Measurements from ENCODE around the gene MISP.

MISP gene

DNA sequence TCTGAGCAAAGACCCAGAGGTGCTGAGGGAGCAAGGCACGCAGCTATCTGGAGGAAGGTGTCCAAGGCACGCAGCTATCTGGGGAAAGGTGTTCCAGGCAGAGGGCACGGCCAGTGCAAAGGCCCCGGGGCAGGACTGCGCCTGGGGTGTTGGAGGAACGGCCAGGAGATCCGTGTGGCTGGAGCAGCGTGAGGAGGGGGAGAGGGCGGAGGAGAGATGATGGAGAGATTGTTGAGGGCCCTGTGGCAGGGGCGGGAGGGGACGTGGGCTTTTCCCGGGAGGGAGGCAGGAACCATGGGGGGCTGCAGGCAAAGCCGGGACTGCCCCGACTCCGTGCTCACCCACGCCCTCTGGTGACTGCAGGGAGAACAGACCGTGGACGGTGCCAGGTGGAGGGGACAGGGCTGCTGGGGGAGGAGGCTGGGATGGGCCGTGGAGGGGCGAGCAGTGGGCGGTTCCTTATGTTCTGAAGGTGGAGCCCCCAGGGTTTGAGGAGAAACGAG, 13.3 kb upstream of the MISP start:
- no peak for TF ChIP-seq POU6F1 (CRISPR knock-in tag; IDR thresholded peaks at IDR 0.05; ENCODE audit: borderline replicate concordance, low read depth)
- peak; percentile 82 for ATAC-seq

DNA sequence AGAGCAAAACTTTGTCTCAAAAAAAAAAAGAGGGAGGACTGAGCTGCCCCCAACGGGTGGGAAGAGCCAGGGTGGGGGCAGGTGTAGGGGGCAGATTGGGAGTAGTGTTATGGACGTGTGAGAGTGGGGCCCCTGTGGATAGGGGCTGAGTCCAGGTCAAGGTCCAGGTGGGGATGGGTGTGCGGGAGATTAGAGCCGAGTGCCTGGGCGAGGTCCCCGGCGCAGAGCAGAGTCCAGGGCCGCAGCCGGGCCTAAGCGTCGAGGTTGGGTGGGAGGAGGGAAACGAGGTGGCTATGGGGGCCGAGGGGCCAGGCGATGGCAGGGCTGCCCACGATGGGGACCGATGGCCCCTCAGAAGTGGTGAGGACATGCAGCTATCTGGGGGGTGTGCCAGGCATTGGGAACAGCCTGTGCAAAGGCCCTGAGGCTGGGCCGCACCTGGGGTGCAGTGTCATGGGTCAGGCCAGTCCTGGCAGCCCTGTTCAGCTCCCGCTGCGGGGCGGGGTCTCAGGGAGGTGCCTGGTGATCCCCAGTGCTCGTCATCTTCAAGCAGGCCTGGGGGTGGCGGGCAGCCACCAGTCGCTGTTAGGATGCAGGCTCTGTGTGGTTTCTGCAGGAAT, 12.3 kb upstream of the MISP start:
- no peak for ATAC-seq
- TF ChIP-seq, protein P1, sequence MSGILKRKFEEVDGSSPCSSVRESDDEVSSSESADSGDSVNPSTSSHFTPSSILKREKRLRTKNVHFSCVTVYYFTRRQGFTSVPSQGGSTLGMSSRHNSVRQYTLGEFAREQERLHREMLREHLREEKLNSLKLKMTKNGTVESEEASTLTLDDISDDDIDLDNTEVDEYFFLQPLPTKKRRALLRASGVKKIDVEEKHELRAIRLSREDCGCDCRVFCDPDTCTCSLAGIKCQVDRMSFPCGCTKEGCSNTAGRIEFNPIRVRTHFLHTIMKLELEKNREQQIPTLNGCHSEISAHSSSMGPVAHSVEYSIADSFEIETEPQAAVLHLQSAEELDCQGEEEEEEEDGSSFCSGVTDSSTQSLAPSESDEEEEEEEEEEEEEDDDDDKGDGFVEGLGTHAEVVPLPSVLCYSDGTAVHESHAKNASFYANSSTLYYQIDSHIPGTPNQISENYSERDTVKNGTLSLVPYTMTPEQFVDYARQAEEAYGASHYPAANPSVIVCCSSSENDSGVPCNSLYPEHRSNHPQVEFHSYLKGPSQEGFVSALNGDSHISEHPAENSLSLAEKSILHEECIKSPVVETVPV (CRISPR knock-in tag; IDR thresholded peaks at IDR 0.05) = no peak
- TF ChIP-seq RARB (CRISPR knock-in tag; IDR thresholded peaks at IDR 0.05) (no peak), ZFP30 (CRISPR knock-in tag; IDR thresholded peaks at IDR 0.05) (no peak), ISL1 (CRISPR knock-in tag; IDR thresholded peaks at IDR 0.05) (no peak), BACH2 (CRISPR knock-in tag; IDR thresholded peaks at IDR 0.05; ENCODE audit: borderline replicate concordance) (no peak), ESRRG (CRISPR knock-in tag; IDR thresholded peaks at IDR 0.05) (no peak), GLIS3 (CRISPR knock-in tag; IDR thresholded peaks at IDR 0.05) (no peak), CREB5 (CRISPR knock-in tag; IDR thresholded peaks at IDR 0.05; ENCODE audit: low read depth) (no peak), ZNF8 (CRISPR knock-in tag; IDR thresholded peaks at IDR 0.05) (no peak), ARNTL (CRISPR knock-in tag; IDR thresholded peaks at IDR 0.05; ENCODE audit: borderline replicate concordance, low read depth) (no peak), OSR1 (CRISPR knock-in tag; IDR thresholded peaks at IDR 0.05) (no peak), ZNF565 (CRISPR knock-in tag; conservative IDR thresholded peaks at IDR 0.05; ENCODE audit: low read depth) (no peak), POU6F1 (CRISPR knock-in tag; IDR thresholded peaks at IDR 0.05; ENCODE audit: borderline replicate concordance, low read depth) (no peak), SNAI2 (CRISPR knock-in tag; IDR thresholded peaks at IDR 0.05) (no peak), TOX (CRISPR knock-in tag; IDR thresholded peaks at IDR 0.05; ENCODE audit: borderline replicate concordance) (no peak)
- TF ChIP-seq, protein P2, sequence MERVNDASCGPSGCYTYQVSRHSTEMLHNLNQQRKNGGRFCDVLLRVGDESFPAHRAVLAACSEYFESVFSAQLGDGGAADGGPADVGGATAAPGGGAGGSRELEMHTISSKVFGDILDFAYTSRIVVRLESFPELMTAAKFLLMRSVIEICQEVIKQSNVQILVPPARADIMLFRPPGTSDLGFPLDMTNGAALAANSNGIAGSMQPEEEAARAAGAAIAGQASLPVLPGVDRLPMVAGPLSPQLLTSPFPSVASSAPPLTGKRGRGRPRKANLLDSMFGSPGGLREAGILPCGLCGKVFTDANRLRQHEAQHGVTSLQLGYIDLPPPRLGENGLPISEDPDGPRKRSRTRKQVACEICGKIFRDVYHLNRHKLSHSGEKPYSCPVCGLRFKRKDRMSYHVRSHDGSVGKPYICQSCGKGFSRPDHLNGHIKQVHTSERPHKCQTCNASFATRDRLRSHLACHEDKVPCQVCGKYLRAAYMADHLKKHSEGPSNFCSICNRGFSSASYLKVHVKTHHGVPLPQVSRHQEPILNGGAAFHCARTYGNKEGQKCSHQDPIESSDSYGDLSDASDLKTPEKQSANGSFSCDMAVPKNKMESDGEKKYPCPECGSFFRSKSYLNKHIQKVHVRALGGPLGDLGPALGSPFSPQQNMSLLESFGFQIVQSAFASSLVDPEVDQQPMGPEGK (CRISPR knock-in tag; IDR thresholded peaks at IDR 0.05; ENCODE audit: borderline replicate concordance) = no peak

DNA sequence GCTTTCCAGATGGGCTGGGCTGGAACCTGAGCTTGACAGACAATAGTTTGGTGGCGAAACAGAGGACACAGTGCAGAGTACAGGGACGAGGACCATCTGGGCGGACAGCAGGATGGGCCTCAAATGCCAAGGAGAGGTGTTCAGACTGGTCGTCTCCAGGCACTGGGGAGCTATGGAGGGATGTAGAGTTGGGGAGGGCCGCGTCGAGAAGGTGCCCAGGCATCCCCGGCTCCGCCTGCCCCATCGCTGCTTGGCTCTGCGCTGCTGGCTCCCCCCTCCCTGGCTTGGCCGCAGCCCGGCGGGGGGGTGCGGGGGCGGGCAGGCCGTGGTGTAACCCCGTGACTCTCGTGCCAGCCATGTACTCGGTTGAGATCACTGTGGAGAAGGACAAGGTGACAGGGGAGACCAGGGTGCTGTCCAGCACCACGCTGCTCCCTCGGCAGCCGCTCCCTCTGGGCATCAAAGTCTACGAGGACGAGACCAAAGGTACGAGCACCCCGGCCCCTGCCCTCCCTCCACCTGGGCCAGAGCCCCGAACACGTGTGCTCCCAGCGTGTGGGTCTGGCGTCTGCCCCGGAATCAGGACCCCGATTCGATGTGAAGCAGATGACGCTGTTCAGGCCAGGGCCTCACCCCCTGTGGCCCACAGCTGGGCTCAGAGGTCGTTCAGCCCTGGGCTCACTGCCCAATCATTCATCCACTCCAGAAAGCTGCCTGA, 10.8 kb upstream of the MISP start:
- ATAC-seq = no peak
- TF ChIP-seq TSHZ2 (CRISPR knock-in tag; IDR thresholded peaks at IDR 0.05) (no peak), ZC3H10 (CRISPR knock-in tag; IDR thresholded peaks at IDR 0.05) (no peak), GLIS3 (CRISPR knock-in tag; IDR thresholded peaks at IDR 0.05) (no peak), TCF4 (CRISPR knock-in tag; IDR thresholded peaks at IDR 0.05; ENCODE audit: borderline replicate concordance) (no peak), SNAI2 (CRISPR knock-in tag; IDR thresholded peaks at IDR 0.05) (no peak), ISL1 (CRISPR knock-in tag; IDR thresholded peaks at IDR 0.05) (no peak), OSR1 (CRISPR knock-in tag; IDR thresholded peaks at IDR 0.05) (no peak), POU6F1 (CRISPR knock-in tag; IDR thresholded peaks at IDR 0.05; ENCODE audit: borderline replicate concordance, low read depth) (no peak), ARNTL (CRISPR knock-in tag; IDR thresholded peaks at IDR 0.05; ENCODE audit: borderline replicate concordance, low read depth) (no peak), ZNF70 (CRISPR knock-in tag; IDR thresholded peaks at IDR 0.05) (no peak), ZNF8 (CRISPR knock-in tag; IDR thresholded peaks at IDR 0.05) (no peak), BACH2 (CRISPR knock-in tag; IDR thresholded peaks at IDR 0.05; ENCODE audit: borderline replicate concordance) (no peak), CSDC2 (CRISPR knock-in tag; IDR thresholded peaks at IDR 0.05) (no peak)
- TF ChIP-seq, protein P2 (CRISPR knock-in tag; IDR thresholded peaks at IDR 0.05; ENCODE audit: borderline replicate concordance) = no peak
